IPS-15b (cell line): Measurements from ENCODE around the gene FOXN3.

Source experiments
- H3K27me3 ChIP-seq: one replicate; pipeline ENCODE4 v1.6.1; 2013; ENCODE audit warnings: low read length; ENCODE audit not compliant: control insufficient read depth, insufficient read depth
- H3K36me3 ChIP-seq: one replicate; pipeline ENCODE4 v1.6.1; 2013; ENCODE audit warnings: low read length; ENCODE audit not compliant: control insufficient read depth, insufficient read depth
- H3K4me1 ChIP-seq: one replicate; pipeline ENCODE4 v1.6.1; 2013; ENCODE audit warnings: mild to moderate bottlenecking, low read length; ENCODE audit not compliant: control insufficient read depth, insufficient read depth
- H3K4me3 ChIP-seq: one replicate; pipeline ENCODE4 v1.5.1; 2013; ENCODE audit warnings: low read depth, low read length
- H3K9ac ChIP-seq: one replicate; pipeline ENCODE4 v1.6.1; 2013; ENCODE audit warnings: low read depth, mild to moderate bottlenecking, low read length
- H3K9me3 ChIP-seq: one replicate; pipeline ENCODE4 v1.6.1; 2013; ENCODE audit warnings: mild to moderate bottlenecking, low read length; ENCODE audit not compliant: control insufficient read depth, insufficient read depth

Gene FOXN3

GRCh38 chr14:89402363-89402762, 14.7 kb downstream of the FOXN3 start:
- no peak overlapping the region for H3K9ac ChIP-seq
- no peaks in the 10 kb centered on the region for H3K9me3 ChIP-seq
- H3K4me1 ChIP-seq = peaks cover 38% of the 10 kb centered on the region
- peaks cover 7% of the 10 kb centered on the region for H3K36me3 ChIP-seq
- H3K27me3 ChIP-seq = no peaks in the 10 kb centered on the region
- H3K4me3 ChIP-seq = no peak overlapping the region

- H3K4me3 ChIP-seq = no peak overlapping the region
- peaks cover 7% of the 10 kb centered on the region for H3K36me3 ChIP-seq
Observed at GRCh38 chr14:89401761-89402160, 15.3 kb downstream of the FOXN3 start.

GRCh38 chr14:89401241-89401640, 15.8 kb downstream of the FOXN3 start:
- H3K4me3 ChIP-seq = no peak overlapping the region
- H3K9ac ChIP-seq = no peak overlapping the region
- H3K4me1 ChIP-seq = peaks cover 34% of the 10 kb centered on the region
- H3K27me3 ChIP-seq = no peaks in the 10 kb centered on the region
- peaks cover 7% of the 10 kb centered on the region for H3K36me3 ChIP-seq
- no peaks in the 10 kb centered on the region for H3K9me3 ChIP-seq

More at GRCh38 chr14:89401761-89402160, 15.3 kb downstream of the FOXN3 start:
- no peak overlapping the region for H3K9ac ChIP-seq
- H3K27me3 ChIP-seq = no peaks in the 10 kb centered on the region
- H3K9me3 ChIP-seq = no peaks in the 10 kb centered on the region
- H3K4me1 ChIP-seq = peaks cover 34% of the 10 kb centered on the region

- no peaks in the 10 kb centered on the region for H3K9me3 ChIP-seq
- H3K4me1 ChIP-seq = peaks cover 34% of the 10 kb centered on the region
- no peak overlapping the region for H3K4me3 ChIP-seq
- H3K27me3 ChIP-seq = no peaks in the 10 kb centered on the region
- H3K36me3 ChIP-seq = peaks cover 5% of the 10 kb centered on the region
- H3K9ac ChIP-seq = no peak overlapping the region
Observed at GRCh38 chr14:89400529-89400928, 16.5 kb downstream of the FOXN3 start.

- Histone ChIP-seq H3K9ac (no peak overlapping the region), H3K9me3 (no peaks in the 10 kb centered on the region), H3K4me3 (no peak overlapping the region), H3K4me1 (peaks cover 37% of the 10 kb centered on the region), H3K36me3 (no peaks in the 10 kb centered on the region), H3K27me3 (no peaks in the 10 kb centered on the region)
Observed at GRCh38 chr14:89399594-89400068, 17.4 kb downstream of the FOXN3 start.

GRCh38 chr14:89399157-89399556, 17.9 kb downstream of the FOXN3 start:
- Histone ChIP-seq H3K4me1 (peaks cover 37% of the 10 kb centered on the region), H3K27me3 (no peaks in the 10 kb centered on the region), H3K4me3 (no peak overlapping the region), H3K9ac (no peak overlapping the region), H3K36me3 (no peaks in the 10 kb centered on the region), H3K9me3 (no peaks in the 10 kb centered on the region)

GRCh38 chr14:89397569-89398230, 19.3 kb downstream of the FOXN3 start:
- no peak overlapping the region for H3K9ac ChIP-seq
- no peaks in the 10 kb centered on the region for H3K27me3 ChIP-seq
- no peaks in the 10 kb centered on the region for H3K36me3 ChIP-seq
- H3K9me3 ChIP-seq = no peaks in the 10 kb centered on the region
- H3K4me1 ChIP-seq = peaks cover 32% of the 10 kb centered on the region
- H3K4me3 ChIP-seq = no peak overlapping the region

GRCh38 chr14:89394972-89395371, 22.1 kb downstream of the FOXN3 start:
- Histone ChIP-seq H3K4me1 (peaks cover 16% of the 10 kb centered on the region), H3K4me3 (no peak overlapping the region), H3K27me3 (no peaks in the 10 kb centered on the region), H3K36me3 (no peaks in the 10 kb centered on the region), H3K9me3 (no peaks in the 10 kb centered on the region), H3K9ac (no peak overlapping the region)

- H3K4me1 ChIP-seq = peaks cover 18% of the 10 kb centered on the region
- no peak overlapping the region for H3K9ac ChIP-seq
- no peaks in the 10 kb centered on the region for H3K27me3 ChIP-seq
- H3K36me3 ChIP-seq = peaks cover under 1% of the 10 kb centered on the region
- no peak overlapping the region for H3K4me3 ChIP-seq
- no peaks in the 10 kb centered on the region for H3K9me3 ChIP-seq
Observed at GRCh38 chr14:89393222-89393745, 23.7 kb downstream of the FOXN3 start.

- Histone ChIP-seq H3K27me3 (no peaks in the 10 kb centered on the region), H3K9me3 (no peaks in the 10 kb centered on the region), H3K4me3 (no peak overlapping the region), H3K4me1 (peaks cover 14% of the 10 kb centered on the region), H3K9ac (no peak overlapping the region), H3K36me3 (peaks cover 3% of the 10 kb centered on the region)
Observed at GRCh38 chr14:89392181-89392580, 24.9 kb downstream of the FOXN3 start.

- no peaks in the 10 kb centered on the region for H3K9me3 ChIP-seq
- H3K4me1 ChIP-seq = peaks cover 15% of the 10 kb centered on the region
Observed at GRCh38 chr14:89391556-89391955, 25.5 kb downstream of the FOXN3 start.

GRCh38 chr14:89391123-89391522, 25.9 kb downstream of the FOXN3 start:
- H3K4me3 ChIP-seq = no peak overlapping the region
- no peaks in the 10 kb centered on the region for H3K9me3 ChIP-seq
- no peak overlapping the region for H3K9ac ChIP-seq
- H3K4me1 ChIP-seq = peaks cover 20% of the 10 kb centered on the region
- H3K36me3 ChIP-seq = peaks cover 3% of the 10 kb centered on the region
- no peaks in the 10 kb centered on the region for H3K27me3 ChIP-seq

More at GRCh38 chr14:89391556-89391955, 25.5 kb downstream of the FOXN3 start:
- H3K4me3 ChIP-seq = no peak overlapping the region
- no peaks in the 10 kb centered on the region for H3K27me3 ChIP-seq
- H3K9ac ChIP-seq = no peak overlapping the region
- peaks cover 3% of the 10 kb centered on the region for H3K36me3 ChIP-seq
